Left ventricle myocardium inferior (tissue), 1 donor: Measurements from ENCODE around the gene CDC45. TPM values are rescaled to one million over a fixed set of nuclear protein-coding genes. Genes with fewer than 3 reads are reported as not detected.
A peak's percentile ranks its signal among the peaks of the same experiment; 100 is the strongest.

Experiments used
- DNase-seq: peaks from one replicate; pipeline ENCODE4 v3.0.0-alpha.2; 2020
- H3K27ac ChIP-seq: fragments of 200-600 bp; replicated peaks from 2 replicates; pipeline ENCODE4 v1.8.0; 2021
- H3K27me3 ChIP-seq: fragments of 200-600 bp; 2 replicates; pipeline ENCODE4 v1.8.0; 2021; ENCODE audit warnings: low read depth
- H3K36me3 ChIP-seq: fragments of 200-600 bp; 2 replicates; pipeline ENCODE4 v1.8.0; 2021
- H3K4me1 ChIP-seq: fragments of 200-600 bp; 2 replicates; pipeline ENCODE4 v1.8.0; 2021
- H3K4me3 ChIP-seq: fragments of 200-600 bp; 2 replicates; pipeline ENCODE4 v1.8.0; 2021; ENCODE audit warnings: mild to moderate bottlenecking, moderate library complexity
- H3K9me3 ChIP-seq: fragments of 200-600 bp; replicated peaks from 2 replicates; pipeline ENCODE4 v1.8.0; 2021
- intact Hi-C: fragments of 100-400 bp; cut with micrococcal nuclease; formaldehyde crosslinking; loops from one replicate; pipeline ENCODE4 v1.11.0; 2022
- total RNA-seq: library from RNA; stranded (reverse); fragmentation: NEBNext Ultra II Directional; extraction: Animal tissue kit (Norgen Biotek cat#: 25700); gene quantifications from one replicate; pipeline ENCODE4 v1.2.1, GENCODE V29; 2021
- TF ChIP-seq, protein P1 (sequence below): fragments of 200-600 bp; IDR thresholded peaks from 2 replicates; pipeline ENCODE4 v1.8.0; 2021; ENCODE audit warnings: antibody characterized with exemption, mild to moderate bottlenecking, borderline replicate concordance
- donor health status: DM: no; HTN: yes; CAD: no; lungs with severe emphysema.

Gene CDC45
- total RNA-seq, 1 donor from 2014 or later: 0.77 TPM

DNA sequence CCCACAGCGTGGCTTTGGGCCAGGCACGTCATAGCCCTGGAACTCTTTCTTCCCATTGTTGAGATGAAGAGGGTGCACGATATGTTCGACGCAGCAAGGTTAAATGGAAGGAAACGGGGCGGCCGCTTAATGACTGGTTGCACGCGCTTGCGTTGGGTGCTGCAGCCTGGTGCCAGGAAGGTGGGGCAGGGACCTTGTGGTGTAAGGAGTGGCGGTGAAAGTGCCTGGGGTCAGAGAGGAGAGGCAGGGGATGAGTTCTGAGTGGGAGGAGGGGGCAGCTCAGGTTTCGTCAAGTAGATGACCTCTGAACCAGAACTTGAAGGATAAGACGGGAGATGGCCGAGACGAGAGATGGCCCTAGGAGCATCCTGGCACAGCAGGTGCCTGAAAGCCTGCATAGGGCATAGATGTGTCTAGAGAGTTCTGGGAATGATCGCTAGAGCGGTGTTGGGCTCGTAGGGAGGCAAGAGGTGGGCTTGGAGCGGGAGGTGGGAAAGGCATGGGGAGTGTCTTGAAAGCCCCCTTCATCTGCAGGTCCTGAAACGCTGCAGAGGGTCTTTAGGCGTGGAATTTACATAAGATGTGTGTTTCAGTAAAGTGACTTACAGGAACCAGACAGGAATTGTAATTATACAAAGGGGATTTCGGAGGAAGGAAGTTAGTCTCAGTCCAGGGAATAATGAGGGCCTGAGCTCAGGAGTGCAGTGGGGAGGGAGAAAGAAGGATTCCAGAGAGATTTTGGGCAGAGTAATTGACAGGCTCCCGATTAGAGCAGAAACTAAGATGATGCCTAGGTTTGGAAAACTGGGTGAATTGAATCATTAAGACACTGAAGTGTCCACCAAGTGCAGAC is 87.7 kb downstream of the CDC45 start:
- Histone ChIP-seq H3K4me1 (peaks cover 52% of the 10 kb centered on the region), H3K36me3 (no peaks in the 10 kb centered on the region), H3K9me3 (peaks cover 11% of the 10 kb centered on the region), H3K27me3 (no peaks in the 10 kb centered on the region), H3K27ac (peak overlapping the region; percentile 80), H3K4me3 (no peak overlapping the region)
- peak; percentile 38 for DNase-seq
- intact Hi-C loops: no loop called here
- TF ChIP-seq, protein P1, sequence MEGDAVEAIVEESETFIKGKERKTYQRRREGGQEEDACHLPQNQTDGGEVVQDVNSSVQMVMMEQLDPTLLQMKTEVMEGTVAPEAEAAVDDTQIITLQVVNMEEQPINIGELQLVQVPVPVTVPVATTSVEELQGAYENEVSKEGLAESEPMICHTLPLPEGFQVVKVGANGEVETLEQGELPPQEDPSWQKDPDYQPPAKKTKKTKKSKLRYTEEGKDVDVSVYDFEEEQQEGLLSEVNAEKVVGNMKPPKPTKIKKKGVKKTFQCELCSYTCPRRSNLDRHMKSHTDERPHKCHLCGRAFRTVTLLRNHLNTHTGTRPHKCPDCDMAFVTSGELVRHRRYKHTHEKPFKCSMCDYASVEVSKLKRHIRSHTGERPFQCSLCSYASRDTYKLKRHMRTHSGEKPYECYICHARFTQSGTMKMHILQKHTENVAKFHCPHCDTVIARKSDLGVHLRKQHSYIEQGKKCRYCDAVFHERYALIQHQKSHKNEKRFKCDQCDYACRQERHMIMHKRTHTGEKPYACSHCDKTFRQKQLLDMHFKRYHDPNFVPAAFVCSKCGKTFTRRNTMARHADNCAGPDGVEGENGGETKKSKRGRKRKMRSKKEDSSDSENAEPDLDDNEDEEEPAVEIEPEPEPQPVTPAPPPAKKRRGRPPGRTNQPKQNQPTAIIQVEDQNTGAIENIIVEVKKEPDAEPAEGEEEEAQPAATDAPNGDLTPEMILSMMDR: no peak

GRCh38 chr22:19568337-19569275 is 88.9 kb downstream of the CDC45 start:
- Histone ChIP-seq H3K36me3 (no peaks in the 10 kb centered on the region), H3K4me3 (no peak overlapping the region), H3K4me1 (peaks cover 59% of the 10 kb centered on the region), H3K27me3 (no peaks in the 10 kb centered on the region), H3K27ac (peak overlapping the region; percentile 80), H3K9me3 (peaks cover 10% of the 10 kb centered on the region)
- intact Hi-C loops: no loop called here
- TF ChIP-seq, protein P1: no peak
- DNase-seq: no peak

DNA sequence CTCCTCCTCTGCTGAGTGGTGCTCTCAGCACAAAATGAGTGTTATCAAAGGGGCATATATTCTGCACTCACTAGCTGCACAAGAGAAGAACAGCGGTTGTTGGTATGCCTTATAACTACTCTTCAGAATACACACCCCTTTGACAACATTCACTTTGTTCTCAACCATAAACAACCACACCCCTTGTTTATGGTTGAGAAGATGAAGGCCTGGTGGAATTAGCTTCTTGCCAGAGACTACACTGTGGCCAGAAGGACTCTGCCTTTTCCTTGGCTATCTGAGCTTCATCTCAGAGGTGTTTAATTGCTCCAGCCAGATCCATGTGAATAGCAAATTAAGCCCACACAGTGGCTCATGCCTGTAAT is 89.5 kb downstream of the CDC45 start:
- no peak overlapping the region for H3K4me3 ChIP-seq
- H3K9me3 ChIP-seq: peaks cover 4% of the 10 kb centered on the region
- DNase-seq: no peak
- TF ChIP-seq, protein P1: no peak
- peaks cover 59% of the 10 kb centered on the region for H3K4me1 ChIP-seq
- no peaks in the 10 kb centered on the region for H3K36me3 ChIP-seq
- H3K27ac ChIP-seq: no peak overlapping the region
- no peaks in the 10 kb centered on the region for H3K27me3 ChIP-seq
- intact Hi-C loops: no loop called here

DNA sequence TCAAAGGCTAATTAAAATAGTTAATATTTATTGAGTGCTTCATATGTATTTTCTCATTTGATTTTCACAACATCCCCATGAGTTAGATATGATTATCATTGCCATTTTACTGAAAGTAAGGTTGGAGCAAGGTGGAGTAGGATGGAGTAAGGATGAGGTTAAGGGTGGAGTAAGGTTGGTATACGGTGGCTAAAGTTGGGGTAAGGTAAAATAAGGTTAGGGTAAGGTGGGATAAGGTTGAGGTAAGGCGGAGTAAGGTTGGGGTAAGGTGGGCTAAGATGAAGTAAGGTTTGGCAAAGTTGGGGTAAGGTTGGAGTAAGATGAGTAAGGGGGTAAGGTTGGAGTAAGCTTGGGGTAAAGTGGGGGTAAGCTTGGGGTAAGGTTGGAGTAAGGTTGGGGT is 90.3 kb downstream of the CDC45 start:
- no peak for DNase-seq
- peaks cover 59% of the 10 kb centered on the region for H3K4me1 ChIP-seq
- intact Hi-C loops: no loop called here

More for the DNA sequence above, 90.3 kb downstream of the CDC45 start:
- Histone ChIP-seq H3K27ac (no peak overlapping the region), H3K9me3 (no peaks in the 10 kb centered on the region), H3K27me3 (no peaks in the 10 kb centered on the region), H3K36me3 (no peaks in the 10 kb centered on the region), H3K4me3 (no peak overlapping the region)
- TF ChIP-seq, protein P1: no peak

Other genes starting within 250 kb of the CDC45 start
- 9.4 TPM for gene CLTCL1, start 188.2 kb upstream of the CDC45 start, total RNA-seq
- gene HIRA, start 48.2 kb upstream of the CDC45 start, total RNA-seq: 18.1 TPM
- gene MRPL40, start 47.4 kb upstream of the CDC45 start, total RNA-seq: 57.2 TPM
- gene C22orf39, start 32.2 kb upstream of the CDC45 start, total RNA-seq: 76.2 TPM
- gene UFD1, start 727 bp upstream of the CDC45 start, total RNA-seq: 41.8 TPM
- 19.5 TPM for gene CLDN5, start 44.5 kb downstream of the CDC45 start, total RNA-seq
- gene SEPTIN5, start 234.6 kb downstream of the CDC45 start, total RNA-seq: 141 TPM
- not detected for gene GP1BB, start 243.6 kb downstream of the CDC45 start, total RNA-seq